Activated CD8-positive, alpha-beta T cell treated with anti-CD3 and anti-CD28 coated beads for 36 hours (primary cell): Measurements from ENCODE around the gene LRIG1. TPM values are rescaled to one million over a fixed set of nuclear protein-coding genes. Genes with fewer than 3 reads are reported as not detected.
A peak's percentile ranks its signal among the peaks of the same experiment; 100 is the strongest.

ENCODE experiments used
- ATAC-seq: fragments of 200-7000 bp; cut with Tn5 transposase; one replicate; pipeline ENCODE4 v1.10.0; 2021; ENCODE audit warnings: mild to moderate bottlenecking, moderate library complexity
- CTCF ChIA-PET: fragments of 350-600 bp; sonication (Branson Sonifier 250); formaldehyde crosslinking; loops from one replicate; lab custom pipeline; 2021; ENCODE audit warnings: antibody characterized with exemption; lab: Charles Lee
- POLR2A ChIA-PET: fragments of 350-600 bp; sonication (Branson Sonifier 250); formaldehyde crosslinking; loops from one replicate; lab custom pipeline; 2021; ENCODE audit warnings: antibody characterized with exemption; lab: Charles Lee
- DNase-seq: peaks from one replicate; pipeline ENCODE4 v3.0.0-alpha.2; 2020
- H3K27ac Mint-ChIP-seq: one replicate; pipeline ENCODE4 v1.8.0; 2021; ENCODE audit warnings: mild to moderate bottlenecking, mixed read lengths
- H3K27me3 Mint-ChIP-seq: one replicate; pipeline ENCODE4 v1.8.0; 2021; ENCODE audit warnings: mixed read lengths
- H3K36me3 Mint-ChIP-seq: one replicate; pipeline ENCODE4 v1.8.0; 2021; ENCODE audit warnings: low read depth, mixed read lengths
- H3K4me1 Mint-ChIP-seq: one replicate; pipeline ENCODE4 v1.8.0; 2021; ENCODE audit warnings: low read depth, mixed read lengths
- H3K4me3 Mint-ChIP-seq: one replicate; pipeline ENCODE4 v1.8.0; 2021; ENCODE audit warnings: mild to moderate bottlenecking, moderate library complexity, mixed read lengths
- H3K9me3 Mint-ChIP-seq: one replicate; pipeline ENCODE4 v1.8.0; 2021; ENCODE audit warnings: mixed read lengths
- intact Hi-C: fragments of 100-400 bp; cut with micrococcal nuclease; formaldehyde crosslinking; loops from one replicate; pipeline ENCODE4 v1.10.0; 2022
- total RNA-seq, 2 experiments: library from RNA; stranded (reverse); gene quantifications; one replicate each; pipeline ENCODE4 v1.2.3, GENCODE V29; 2021
- TF ChIP-seq, protein P1 (sequence below): fragments of 200-600 bp; IDR thresholded peaks from one replicate; pipeline ENCODE4 v1.8.0; 2022; ENCODE audit warnings: antibody characterized with exemption, mild to moderate bottlenecking

Gene LRIG1
- total RNA-seq, 2 experiments from 2014 or later = 12.7 to 13.0 TPM

- ATAC-seq (no peak), DNase-seq (no peak)
- peaks cover 35% of the 10 kb centered on the region for H3K4me1 Mint-ChIP-seq
- TF ChIP-seq, protein P1, sequence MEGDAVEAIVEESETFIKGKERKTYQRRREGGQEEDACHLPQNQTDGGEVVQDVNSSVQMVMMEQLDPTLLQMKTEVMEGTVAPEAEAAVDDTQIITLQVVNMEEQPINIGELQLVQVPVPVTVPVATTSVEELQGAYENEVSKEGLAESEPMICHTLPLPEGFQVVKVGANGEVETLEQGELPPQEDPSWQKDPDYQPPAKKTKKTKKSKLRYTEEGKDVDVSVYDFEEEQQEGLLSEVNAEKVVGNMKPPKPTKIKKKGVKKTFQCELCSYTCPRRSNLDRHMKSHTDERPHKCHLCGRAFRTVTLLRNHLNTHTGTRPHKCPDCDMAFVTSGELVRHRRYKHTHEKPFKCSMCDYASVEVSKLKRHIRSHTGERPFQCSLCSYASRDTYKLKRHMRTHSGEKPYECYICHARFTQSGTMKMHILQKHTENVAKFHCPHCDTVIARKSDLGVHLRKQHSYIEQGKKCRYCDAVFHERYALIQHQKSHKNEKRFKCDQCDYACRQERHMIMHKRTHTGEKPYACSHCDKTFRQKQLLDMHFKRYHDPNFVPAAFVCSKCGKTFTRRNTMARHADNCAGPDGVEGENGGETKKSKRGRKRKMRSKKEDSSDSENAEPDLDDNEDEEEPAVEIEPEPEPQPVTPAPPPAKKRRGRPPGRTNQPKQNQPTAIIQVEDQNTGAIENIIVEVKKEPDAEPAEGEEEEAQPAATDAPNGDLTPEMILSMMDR = peak; percentile 59
- H3K36me3 Mint-ChIP-seq = peaks cover 3% of the 10 kb centered on the region
- peak overlapping the region; percentile 71 for H3K4me3 Mint-ChIP-seq
- intact Hi-C loops = loop anchor here (5.0 kb wide), 2 partner anchors 34 to 94 kb away; no protein-coding TSS in a partner anchor
- H3K27me3 Mint-ChIP-seq = peaks cover 15% of the 10 kb centered on the region
- ChIA-PET CTCF (interaction anchor here (0.8 to 1.2 kb wide), 2 partner anchors 34 to 93 kb away, joined by 3 to 5 read pairs; no protein-coding TSS in a partner anchor), POLR2A (interaction anchor here (0.6 to 0.7 kb wide), 2 partner anchors 14 to 248 kb away, joined by 3 to 5 read pairs; no protein-coding TSS in a partner anchor)
- H3K27ac Mint-ChIP-seq = no peak overlapping the region
- H3K9me3 Mint-ChIP-seq = no peaks in the 10 kb centered on the region
Observed at GRCh38 chr3:66501483-66502244, 842 bp upstream of the LRIG1 start.

DNA sequence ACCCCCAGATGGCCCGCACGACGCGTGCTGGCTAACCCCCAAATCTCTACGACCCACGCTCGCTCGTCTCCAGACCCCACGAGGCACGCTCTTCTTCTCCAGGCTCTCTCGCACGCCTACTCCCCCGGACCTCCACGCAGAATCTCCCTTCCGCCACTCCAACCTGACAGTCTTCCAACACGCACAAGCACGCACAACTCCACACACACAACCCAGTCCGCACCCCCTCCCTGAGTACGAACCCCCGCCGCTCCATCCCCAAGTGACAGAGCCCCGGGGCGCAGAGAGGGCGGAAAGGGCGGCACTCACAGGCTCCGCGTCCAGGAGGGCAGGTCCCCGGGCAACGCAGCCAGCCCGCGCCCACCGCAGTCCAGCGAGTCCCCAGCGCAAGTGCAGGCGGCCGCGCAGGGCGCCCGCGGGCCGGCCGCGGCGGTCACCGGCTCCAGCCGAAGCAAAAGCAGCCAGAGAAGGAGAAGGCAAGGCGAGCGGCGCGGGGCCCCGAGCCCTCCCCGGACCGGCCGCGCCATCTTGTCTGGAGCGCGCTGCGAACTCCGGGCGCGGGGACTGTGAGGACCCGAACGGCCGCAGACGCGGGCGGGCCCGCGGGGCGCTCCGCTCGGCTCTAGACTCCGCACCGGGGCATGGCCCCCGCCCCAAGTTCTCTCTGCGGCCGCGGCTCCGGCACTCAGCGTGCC is 794 bp downstream of the LRIG1 start:
- H3K4me1 Mint-ChIP-seq = peaks cover 51% of the 10 kb centered on the region
- POLR2A ChIA-PET = interaction anchor here (0.7 to 2.7 kb wide), 4 partner anchors 8 to 31 kb away, joined by 3 to 14 read pairs (median 3); no protein-coding TSS in a partner anchor
- peak overlapping the region; percentile 92 for H3K4me3 Mint-ChIP-seq
- H3K27me3 Mint-ChIP-seq = peaks cover 20% of the 10 kb centered on the region
- ATAC-seq = no peak
- peak overlapping the region; percentile 88 for H3K27ac Mint-ChIP-seq
- no peaks in the 10 kb centered on the region for H3K9me3 Mint-ChIP-seq
- intact Hi-C loops = loop anchor here (5.0 kb wide), 2 partner anchors 33 to 93 kb away; no protein-coding TSS in a partner anchor
- CTCF ChIA-PET = interaction anchor here (1.0 to 1.3 kb wide), 2 partner anchors 9 to 93 kb away, joined by 3 to 5 read pairs; no protein-coding TSS in a partner anchor
- DNase-seq = peak; percentile 45
- TF ChIP-seq, protein P1 = no peak
- peaks cover 4% of the 10 kb centered on the region for H3K36me3 Mint-ChIP-seq

GRCh38 chr3:66498687-66499621 is 1.9 kb downstream of the LRIG1 start:
- Mint-ChIP-seq H3K4me1 (peaks cover 60% of the 10 kb centered on the region), H3K36me3 (peaks cover 4% of the 10 kb centered on the region), H3K27ac (peak overlapping the region; percentile 88), H3K27me3 (peaks cover 20% of the 10 kb centered on the region), H3K9me3 (no peaks in the 10 kb centered on the region), H3K4me3 (peak overlapping the region; percentile 92)
- DNase-seq (no peak), ATAC-seq (no peak)
- ChIA-PET CTCF (interaction anchor here (1.4 kb wide), 1 partner anchor 91 kb away, joined by 4 read pairs; no protein-coding TSS in a partner anchor), POLR2A (interaction anchor here (0.7 to 2.7 kb wide), 4 partner anchors 8 to 30 kb away, joined by 3 to 14 read pairs (median 3); no protein-coding TSS in a partner anchor)
- TF ChIP-seq, protein P1 = no peak
- intact Hi-C loops = no loop called here

DNA sequence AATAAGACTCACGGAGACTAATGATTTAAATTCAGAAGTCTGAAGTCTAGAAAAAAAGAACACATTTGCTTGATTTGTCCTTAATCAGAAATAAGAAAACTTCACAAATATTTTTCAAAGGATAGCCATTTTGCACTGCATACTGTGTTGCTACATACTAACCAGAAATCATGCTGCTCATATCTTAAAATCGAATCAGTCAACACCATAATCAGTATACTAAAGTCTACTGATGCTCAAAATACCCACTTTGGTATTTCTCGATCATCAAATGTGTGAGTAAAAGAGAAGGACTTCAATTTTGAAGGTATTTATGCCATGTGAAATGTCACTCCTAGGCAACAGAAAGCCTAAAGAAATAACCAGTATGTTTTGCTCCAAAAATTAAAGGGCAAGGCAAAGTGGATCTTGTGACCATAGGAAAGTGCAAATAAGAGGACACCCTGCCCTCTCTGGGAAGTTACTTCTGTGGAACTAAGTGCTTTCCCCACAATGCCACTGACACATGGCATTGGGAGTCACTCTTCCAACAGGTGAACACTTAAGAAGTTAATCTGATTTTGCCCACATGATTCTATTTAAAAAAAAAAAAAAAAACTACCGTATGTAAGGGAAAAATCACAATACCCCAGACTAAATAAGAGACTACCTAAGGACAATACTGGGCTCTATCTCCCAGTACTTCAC is 2.7 kb downstream of the LRIG1 start:
- intact Hi-C loops = no loop called here
- TF ChIP-seq, protein P1 = no peak
- Mint-ChIP-seq H3K4me3 (peak overlapping the region; percentile 92), H3K27me3 (peaks cover 19% of the 10 kb centered on the region), H3K4me1 (peaks cover 66% of the 10 kb centered on the region), H3K27ac (peak overlapping the region; percentile 60), H3K36me3 (peaks cover 4% of the 10 kb centered on the region), H3K9me3 (no peaks in the 10 kb centered on the region)
- ChIA-PET POLR2A (interaction anchor here (2.7 kb wide), 1 partner anchor 7 kb away, joined by 14 read pairs; no protein-coding TSS in a partner anchor), CTCF (interaction anchor here (1.4 kb wide), 1 partner anchor 90 kb away, joined by 4 read pairs; no protein-coding TSS in a partner anchor)
- DNase-seq = no peak
- no peak for ATAC-seq
